SK-N-MC (cell line): ENCODE data around the gene SMG6.
A peak's percentile ranks its signal among the peaks of the same experiment; 100 is the strongest.

ENCODE experiments used
- DNase-seq: peaks from one replicate; pipeline ENCODE4 v3.0.0-alpha.2; 2011; ENCODE audit warnings: low read depth, low spot score
- H3K27ac ChIP-seq: fragments of 200-600 bp; sonication (generic); 2 replicates; pipeline ENCODE4 v1.5.1; 2016; ENCODE audit warnings: mixed run types
- H3K36me3 ChIP-seq: fragments of 200-600 bp; sonication (generic); 2 replicates; pipeline ENCODE4 v1.6.1; 2017; ENCODE audit warnings: antibody characterized with exemption, low read length, mixed read lengths; ENCODE audit not compliant: insufficient read depth
- H3K4me3 ChIP-seq: fragments of 200-600 bp; sonication (generic); 2 replicates; pipeline ENCODE4 v1.5.1; 2016
- H3K9ac ChIP-seq: fragments of 200-600 bp; sonication (generic); 2 replicates; pipeline ENCODE4 v1.8.0; 2017; ENCODE audit warnings: mixed run types, mixed read lengths; ENCODE audit not compliant: insufficient read length
- H3K9me3 ChIP-seq: fragments of 200-600 bp; sonication (generic); 2 replicates; pipeline ENCODE4 v1.6.1; 2017; ENCODE audit warnings: low read depth, mild to moderate bottlenecking, antibody characterized with exemption, low read length, moderate library complexity, mixed read lengths
- EZH2 ChIP-seq: fragments of 200-600 bp; sonication (generic); IDR thresholded peaks from one replicate; pipeline ENCODE4 v1.6.1; 2017; ENCODE audit warnings: antibody characterized with exemption
- FOXP2 ChIP-seq: optimal IDR thresholded peaks from 2 replicates; pipeline ENCODE3; 2011; ENCODE audit warnings: mild to moderate bottlenecking, moderate library complexity; ENCODE audit not compliant: insufficient read depth; ENCODE audit errors: extremely low read length, control extremely low read depth
- POLR2AphosphoS5 ChIP-seq: IDR thresholded peaks from 2 replicates; pipeline ENCODE4 v1.6.1; 2012; ENCODE audit warnings: mild to moderate bottlenecking, low read depth, low read length, borderline replicate concordance

SMG6 gene

GRCh38 chr17:2070241-2071023 lies 233.2 kb downstream of the SMG6 start:
- no peak for DNase-seq
- Histone ChIP-seq H3K36me3 (no peaks in the 10 kb centered on the region), H3K4me3 (no peak overlapping the region), H3K9ac (no peak overlapping the region), H3K27ac (no peak overlapping the region), H3K9me3 (no peaks in the 10 kb centered on the region)
- TF ChIP-seq POLR2AphosphoS5 (no peak), EZH2 (no peak), FOXP2 (no peak)

GRCh38 chr17:2068519-2069051 lies 235.0 kb downstream of the SMG6 start:
- Histone ChIP-seq H3K9me3 (no peaks in the 10 kb centered on the region), H3K36me3 (no peaks in the 10 kb centered on the region; the same call in 1 of the 2 replicates), H3K9ac (no peak overlapping the region), H3K4me3 (no peak overlapping the region), H3K27ac (0 out of 2 replicates have a peak overlapping the region, but pooled peaks have one; percentile 21)
- no peak for TF ChIP-seq POLR2AphosphoS5
- TF ChIP-seq EZH2: no peak
- DNase-seq: no peak

- H3K4me3 ChIP-seq: no peak overlapping the region
- TF ChIP-seq EZH2 (no peak), POLR2AphosphoS5 (no peak), FOXP2 (no peak)
- 0 out of 2 replicates have a peak overlapping the region, but pooled peaks have one; percentile 21 for H3K27ac ChIP-seq
- H3K9me3 ChIP-seq: no peaks in the 10 kb centered on the region
- no peak overlapping the region for H3K9ac ChIP-seq
- no peak for DNase-seq
- H3K36me3 ChIP-seq: no peaks in the 10 kb centered on the region; the same call in 1 of the 2 replicates
These were observed 235.5 kb downstream of the SMG6 start for GRCh38 chr17:2068031-2068518.

- Histone ChIP-seq H3K27ac (no peak overlapping the region), H3K36me3 (no peaks in the 10 kb centered on the region; the same call in 1 of the 2 replicates), H3K9ac (no peak overlapping the region), H3K9me3 (no peaks in the 10 kb centered on the region), H3K4me3 (no peak overlapping the region)
- TF ChIP-seq EZH2 (no peak), FOXP2 (no peak)
- DNase-seq: no peak
These were observed 236.0 kb downstream of the SMG6 start for GRCh38 chr17:2067608-2068024.

- Histone ChIP-seq H3K9me3 (no peaks in the 10 kb centered on the region), H3K27ac (no peak overlapping the region), H3K9ac (no peak overlapping the region), H3K36me3 (no peaks in the 10 kb centered on the region; the same call in 1 of the 2 replicates), H3K4me3 (no peak overlapping the region)
- no peak for DNase-seq
- no peak for TF ChIP-seq FOXP2
- no peak for TF ChIP-seq EZH2
- TF ChIP-seq POLR2AphosphoS5: no peak
These were observed 236.5 kb downstream of the SMG6 start for GRCh38 chr17:2067048-2067561.

- Histone ChIP-seq H3K9me3 (no peaks in the 10 kb centered on the region), H3K27ac (no peak overlapping the region), H3K9ac (no peak overlapping the region), H3K4me3 (no peak overlapping the region), H3K36me3 (no peaks in the 10 kb centered on the region; the same call in 1 of the 2 replicates)
- no peak for DNase-seq
- TF ChIP-seq POLR2AphosphoS5 (no peak), FOXP2 (no peak)
These were observed 237.6 kb downstream of the SMG6 start for GRCh38 chr17:2065949-2066400.

- H3K4me3 ChIP-seq: no peak overlapping the region
- H3K9me3 ChIP-seq: no peaks in the 10 kb centered on the region
- no peak for DNase-seq
- no peak overlapping the region for H3K27ac ChIP-seq
- no peak overlapping the region for H3K9ac ChIP-seq
- no peak for TF ChIP-seq FOXP2
- TF ChIP-seq POLR2AphosphoS5: no peak
- TF ChIP-seq EZH2: no peak
- H3K36me3 ChIP-seq: no peaks in the 10 kb centered on the region; the same call in 1 of the 2 replicates
These were observed 238.4 kb downstream of the SMG6 start for GRCh38 chr17:2064980-2065785.

- no peak for DNase-seq
- Histone ChIP-seq H3K4me3 (no peak overlapping the region), H3K36me3 (no peaks in the 10 kb centered on the region; the same call in 1 of the 2 replicates), H3K9me3 (no peaks in the 10 kb centered on the region), H3K9ac (no peak overlapping the region), H3K27ac (0 out of 2 replicates have a peak overlapping the region, but pooled peaks have one; percentile 13)
- TF ChIP-seq POLR2AphosphoS5: no peak
- no peak for TF ChIP-seq EZH2
- no peak for TF ChIP-seq FOXP2
These were observed 239.0 kb downstream of the SMG6 start for GRCh38 chr17:2064520-2064971.
